Caco-2 (cell line): ENCODE results near the gene KMT5B. TPM values are rescaled to one million over a fixed set of nuclear protein-coding genes. Genes with fewer than 3 reads are reported as not detected.

Experiments used
- BruUV-seq: library from RNA; stranded (reverse); fragments of 400-500 nt; replicated peaks from 2 replicates; lab custom pipeline; 2021; lab: Mats Ljungman, UMichigan
- CTCF ChIA-PET: fragments of 300-600 bp; sonication (Branson Sonifier 250); formaldehyde crosslinking; loops from one replicate; lab custom pipeline; 2022; ENCODE audit warnings: antibody characterized with exemption; lab: Charles Lee
- POLR2A ChIA-PET: fragments of 300-600 bp; sonication (Branson Sonifier 250); formaldehyde crosslinking; loops from one replicate; lab custom pipeline; 2022; ENCODE audit warnings: antibody characterized with exemption; lab: Charles Lee
- DNase-seq, 2 experiments: peaks; one replicate each; pipeline versions ENCODE4 v3.0.0 to v3.0.0-alpha.2; 2020 to 2022
- H3K27me3 ChIP-seq: replicated peaks from 2 replicates; pipeline ENCODE4 v1.6.0; 2011; ENCODE audit warnings: low read length; ENCODE audit not compliant: control insufficient read depth, insufficient read depth
- H3K36me3 ChIP-seq: 2 replicates; pipeline ENCODE4 v1.5.1; 2011; ENCODE audit warnings: low read length; ENCODE audit not compliant: control insufficient read depth, insufficient read depth
- H3K4me1 ChIP-seq: fragments of 250-450 bp; sonication (Bioruptor Pico); 2 replicates; pipeline ENCODE4 v1.5.1; 2020; ENCODE audit warnings: mild to moderate bottlenecking
- H3K4me3 ChIP-seq: 2 replicates; pipeline ENCODE4 v1.5.1; 2011; ENCODE audit warnings: low read depth, mild to moderate bottlenecking, control low read depth, low read length
- H3K9me3 ChIP-seq: fragments of 250-450 bp; sonication (Bioruptor Pico); 2 replicates; pipeline ENCODE4 v1.5.1; 2020; ENCODE audit warnings: mild to moderate bottlenecking, moderate library complexity
- H3K27ac Mint-ChIP-seq: one replicate; pipeline ENCODE4 v1.8.0; 2022; ENCODE audit warnings: mixed read lengths; ENCODE audit not compliant: unreplicated experiment
- H3K27me3 Mint-ChIP-seq: one replicate; pipeline ENCODE4 v1.8.0; 2022; ENCODE audit warnings: mixed read lengths; ENCODE audit not compliant: insufficient read depth, unreplicated experiment
- H3K36me3 Mint-ChIP-seq: one replicate; pipeline ENCODE4 v1.8.0; 2022; ENCODE audit warnings: mild to moderate bottlenecking, mixed read lengths; ENCODE audit not compliant: insufficient read depth, unreplicated experiment
- H3K4me1 Mint-ChIP-seq: one replicate; pipeline ENCODE4 v1.8.0; 2022; ENCODE audit warnings: low read depth, mixed read lengths; ENCODE audit not compliant: unreplicated experiment
- H3K4me3 Mint-ChIP-seq: one replicate; pipeline ENCODE4 v1.8.0; 2022; ENCODE audit warnings: mild to moderate bottlenecking, moderate library complexity, mixed read lengths; ENCODE audit not compliant: unreplicated experiment
- H3K9me3 Mint-ChIP-seq: one replicate; pipeline ENCODE4 v1.8.0; 2022; ENCODE audit warnings: mixed read lengths; ENCODE audit not compliant: unreplicated experiment
- intact Hi-C: fragments of 100-400 bp; cut with micrococcal nuclease; formaldehyde crosslinking; loops from one replicate; pipeline ENCODE4 v1.10.0; 2022; ENCODE audit not compliant: unreplicated experiment
- total RNA-seq: library from RNA; stranded (reverse); gene quantifications from 2 replicates; pipeline ENCODE4 v1.2.3, GENCODE V29; 2022
- TF ChIP-seq, protein P1 (sequence below), 2 experiments: fragments of 200-600 bp in 1 of 2; IDR thresholded peaks; 1 replicate in 1 of 2; 2 replicates in 1 of 2; pipeline versions ENCODE4 v1.5.1 to v1.8.0; 2011 to 2022; ENCODE audit warnings: antibody characterized with exemption in 1 of 2, control low read depth in 1 of 2, inconsistent platforms in 1 of 2, low read depth in 1 of 2, low read length in 1 of 2, mild to moderate bottlenecking in 1 of 2, moderate library complexity in 1 of 2; ENCODE audit not compliant: insufficient read depth in 1 of 2, severe bottlenecking in 1 of 2, unreplicated experiment in 1 of 2

The KMT5B gene
- total RNA-seq, 1 experiment from 2014 or later, result 91.2 TPM

DNA sequence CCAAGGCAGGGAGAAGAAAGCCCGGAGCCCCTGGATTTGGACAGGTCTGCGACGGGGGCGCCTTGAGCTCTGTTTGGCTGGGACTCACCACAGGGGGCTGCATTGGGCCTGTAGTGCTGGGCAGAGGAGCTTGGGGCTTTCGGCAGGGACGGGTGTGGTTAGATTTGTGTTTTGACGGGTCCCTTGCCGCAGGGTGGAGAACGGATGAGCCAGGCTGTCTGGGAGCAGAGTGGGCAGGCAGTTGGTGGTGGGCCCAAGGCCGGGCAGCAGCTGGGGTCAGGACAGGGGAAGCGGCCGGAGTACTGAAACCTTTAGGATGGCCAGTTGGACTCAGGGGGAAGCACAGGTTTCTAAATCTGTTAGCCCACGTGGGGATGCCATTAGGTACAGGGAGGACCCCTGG lies 45.3 kb upstream of the KMT5B start:
- BruUV-seq, result no TSS peak
- Mint-ChIP-seq H3K27ac (peak overlapping the region; percentile 40), H3K4me3 (no peak overlapping the region), H3K9me3 (no peaks in the 10 kb centered on the region), H3K27me3 (no peaks in the 10 kb centered on the region), H3K4me1 (peaks cover 22% of the 10 kb centered on the region), H3K36me3 (peaks cover 42% of the 10 kb centered on the region)
- DNase-seq, result no peak
- Histone ChIP-seq H3K27me3 (no peaks in the 10 kb centered on the region), H3K4me3 (no peak overlapping the region), H3K36me3 (peaks cover 2% of the 10 kb centered on the region; the same call in 1 of the 2 replicates), H3K4me1 (peaks cover 23% of the 10 kb centered on the region), H3K9me3 (no peaks in the 10 kb centered on the region)
- ChIA-PET POLR2A (no interaction called here), CTCF (interaction anchor here (1.1 to 5.0 kb wide), 4 partner anchors 13 to 202 kb away, joined by 3 to 100 read pairs (median 14); partner anchors contain the start of genes C11orf24 and PPP6R3)
- intact Hi-C loops, result no loop called here
- TF ChIP-seq, protein P1, sequence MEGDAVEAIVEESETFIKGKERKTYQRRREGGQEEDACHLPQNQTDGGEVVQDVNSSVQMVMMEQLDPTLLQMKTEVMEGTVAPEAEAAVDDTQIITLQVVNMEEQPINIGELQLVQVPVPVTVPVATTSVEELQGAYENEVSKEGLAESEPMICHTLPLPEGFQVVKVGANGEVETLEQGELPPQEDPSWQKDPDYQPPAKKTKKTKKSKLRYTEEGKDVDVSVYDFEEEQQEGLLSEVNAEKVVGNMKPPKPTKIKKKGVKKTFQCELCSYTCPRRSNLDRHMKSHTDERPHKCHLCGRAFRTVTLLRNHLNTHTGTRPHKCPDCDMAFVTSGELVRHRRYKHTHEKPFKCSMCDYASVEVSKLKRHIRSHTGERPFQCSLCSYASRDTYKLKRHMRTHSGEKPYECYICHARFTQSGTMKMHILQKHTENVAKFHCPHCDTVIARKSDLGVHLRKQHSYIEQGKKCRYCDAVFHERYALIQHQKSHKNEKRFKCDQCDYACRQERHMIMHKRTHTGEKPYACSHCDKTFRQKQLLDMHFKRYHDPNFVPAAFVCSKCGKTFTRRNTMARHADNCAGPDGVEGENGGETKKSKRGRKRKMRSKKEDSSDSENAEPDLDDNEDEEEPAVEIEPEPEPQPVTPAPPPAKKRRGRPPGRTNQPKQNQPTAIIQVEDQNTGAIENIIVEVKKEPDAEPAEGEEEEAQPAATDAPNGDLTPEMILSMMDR (IDR thresholded peaks at IDR 0.05; ENCODE audit: insufficient read depth in 1 of 2, low read depth in 1 of 2, low read length in 1 of 2, severe bottlenecking in 1 of 2, unreplicated experiment in 1 of 2), result no peak

- DNase-seq, result peak; percentile 97 to 98
- intact Hi-C loops, result loop anchor here (1.0 to 2.0 kb wide), 5 partner anchors 14 to 190 kb away; partner anchors contain the start of gene C11orf24
- Mint-ChIP-seq H3K4me3 (no peak overlapping the region), H3K27me3 (no peaks in the 10 kb centered on the region), H3K27ac (peak overlapping the region; percentile 40), H3K9me3 (no peaks in the 10 kb centered on the region), H3K4me1 (peaks cover 22% of the 10 kb centered on the region), H3K36me3 (peaks cover 36% of the 10 kb centered on the region)
- TF ChIP-seq, protein P1 (IDR thresholded peaks at IDR 0.05; ENCODE audit: insufficient read depth in 1 of 2, low read depth in 1 of 2, low read length in 1 of 2, severe bottlenecking in 1 of 2, unreplicated experiment in 1 of 2), result peak; percentile 95 to 96
- H3K4me3 ChIP-seq, result no peak overlapping the region
- H3K4me1 ChIP-seq, result peaks cover 23% of the 10 kb centered on the region
- H3K9me3 ChIP-seq, result no peaks in the 10 kb centered on the region
- H3K36me3 ChIP-seq, result peaks cover 2% of the 10 kb centered on the region; the same call in 1 of the 2 replicates
- BruUV-seq, result no TSS peak
- ChIA-PET POLR2A (interaction anchor here (0.6 to 1.4 kb wide), 4 partner anchors 14 to 53 kb away, joined by 4 to 14 read pairs (median 10); partner anchors contain the start of gene C11orf24), CTCF (interaction anchor here (0.6 to 5.0 kb wide), 11 partner anchors 8 to 203 kb away, joined by 3 to 100 read pairs (median 4); partner anchors contain the start of genes C11orf24 and PPP6R3)
- H3K27me3 ChIP-seq, result no peaks in the 10 kb centered on the region
Observed at GRCh38 chr11:68257477-68258362, 44.6 kb upstream of the KMT5B start.

- Mint-ChIP-seq H3K27ac (peak overlapping the region; percentile 62), H3K4me1 (peaks cover 22% of the 10 kb centered on the region), H3K36me3 (peaks cover 25% of the 10 kb centered on the region), H3K27me3 (no peaks in the 10 kb centered on the region), H3K4me3 (no peak overlapping the region), H3K9me3 (no peaks in the 10 kb centered on the region)
- CTCF ChIA-PET, result interaction anchor here (1.9 to 5.0 kb wide), 3 partner anchors 10 to 41 kb away, joined by 8 to 100 read pairs (median 25); partner anchors contain the start of gene C11orf24
- DNase-seq, result peak; percentile 54 to 60
- POLR2A ChIA-PET, result no interaction called here
- Histone ChIP-seq H3K9me3 (no peaks in the 10 kb centered on the region), H3K4me3 (no peak overlapping the region), H3K27me3 (no peaks in the 10 kb centered on the region), H3K4me1 (peaks cover 23% of the 10 kb centered on the region), H3K36me3 (peaks cover 2% of the 10 kb centered on the region; the same call in 1 of the 2 replicates)
- BruUV-seq, result no TSS peak
- TF ChIP-seq, protein P1 (IDR thresholded peaks at IDR 0.05; ENCODE audit: insufficient read depth in 1 of 2, low read depth in 1 of 2, low read length in 1 of 2, severe bottlenecking in 1 of 2, unreplicated experiment in 1 of 2), result no peak
- intact Hi-C loops, result loop anchor here (2.0 kb wide), 1 partner anchor 40 kb away; no protein-coding TSS in a partner anchor
Observed at GRCh38 chr11:68256331-68256741, 43.2 kb upstream of the KMT5B start.
